ENCODE measurements around the gene TTLL5.

DNA sequence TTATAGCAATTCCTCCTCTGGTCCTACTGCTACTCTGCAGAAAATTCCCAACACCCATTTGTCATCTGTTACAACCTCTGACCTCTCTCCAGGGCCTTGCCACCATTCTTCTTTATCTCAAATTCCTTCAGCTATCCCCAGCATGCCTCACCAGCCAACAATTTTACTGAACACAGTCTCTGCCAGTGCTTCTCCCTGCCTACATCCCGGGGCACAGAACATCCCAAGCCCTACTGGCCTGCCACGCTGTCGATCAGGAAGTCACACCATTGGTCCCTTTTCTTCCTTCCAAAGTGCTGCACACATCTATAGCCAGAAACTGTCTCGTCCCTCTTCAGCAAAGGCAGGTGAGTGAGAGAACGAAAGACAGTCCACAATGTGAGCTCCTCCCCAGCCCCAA is 122.1 kb downstream of the TTLL5 start:
- no peak for TF ChIP-seq CTCF (IDR thresholded peaks at IDR 0.05)
- TF ChIP-seq BHLHE40 (IDR thresholded peaks at IDR 0.05; ENCODE audit: low read depth, low read length), result no peak
- no peak for TF ChIP-seq JUN (IDR thresholded peaks at IDR 0.05)
- no peak for TF ChIP-seq POLR2A (IDR thresholded peaks at IDR 0.05; ENCODE audit: low read length)
- TF ChIP-seq HOXA7 (CRISPR knock-in tag; IDR thresholded peaks at IDR 0.05), result no peak
- TF ChIP-seq NFE2L2 (conservative IDR thresholded peaks at IDR 0.05; ENCODE audit: low read length), result no peak
- TF ChIP-seq RAD21 (conservative IDR thresholded peaks at IDR 0.05 in 1 of 2, IDR thresholded peaks at IDR 0.05 in 1 of 2), result no peak

All from A549 (cell line).